Sigmoid colon (tissue), 7 donors: Measurements from ENCODE around the gene FMNL2. TPM values are rescaled to one million over a fixed set of nuclear protein-coding genes. Genes with fewer than 3 reads are reported as not detected.
"Not testable (repeated sequence)": the region's sequence is repeated elsewhere in the genome, so short reads cannot be mapped to it uniquely, and the experiment has no call there.

Experiments used
- DNase-seq: peaks from one replicate; pipeline ENCODE4 v3.0.0-alpha.2; 2019
- H3K27ac ChIP-seq, 4 donors: fragments of 200-600 bp; sonication (generic); one replicate each; pipeline ENCODE4 v1.5.1; 2016 to 2019; ENCODE audit warnings: mild to moderate bottlenecking in 1 of 4
- H3K27me3 ChIP-seq, 3 donors: fragments of 200-600 bp; sonication (generic); one replicate each; pipeline ENCODE4 v1.5.1; 2019; ENCODE audit warnings: mild to moderate bottlenecking in 1 of 3
- H3K36me3 ChIP-seq, 4 donors: fragments of 200-600 bp; sonication (generic); one replicate each; pipeline ENCODE4 v1.5.1; 2016 to 2019
- H3K4me1 ChIP-seq, 4 donors: fragments of 200-600 bp; sonication (generic); one replicate each; pipeline ENCODE4 v1.5.1; 2017 to 2019
- H3K4me3 ChIP-seq, 4 donors: fragments of 200-600 bp; sonication (generic); one replicate each; pipeline ENCODE4 v1.5.1; 2017 to 2019; ENCODE audit warnings: mild to moderate bottlenecking in 2 of 4, moderate library complexity in 1 of 4
- H3K9me3 ChIP-seq, 4 donors: fragments of 200-600 bp in 3 of 4; sonication (generic) in 3 of 4; one replicate each; pipeline versions ENCODE4 v1.5.1 to v1.6.1; 2013 to 2019
- EP300 ChIP-seq, 4 donors: sonication (generic); formaldehyde crosslinking; IDR thresholded peaks; one replicate each; pipeline ENCODE4 v1.6.1; 2017; ENCODE audit warnings: antibody characterized with exemption in 4 of 4
- POLR2A ChIP-seq, 2 donors: fragments of 450-650 bp; IDR thresholded peaks; one replicate each; pipeline ENCODE4 v1.6.1; 2016; ENCODE audit warnings: antibody characterized with exemption in 2 of 2, mild to moderate bottlenecking in 2 of 2, moderate library complexity in 2 of 2
- POLR2AphosphoS5 ChIP-seq, 4 donors: sonication (generic); formaldehyde crosslinking; IDR thresholded peaks; one replicate each; pipeline ENCODE4 v1.6.1; 2017; ENCODE audit warnings: antibody characterized with exemption in 4 of 4
- WGBS, 2 donors: extraction: QIAGEN DNeasy Blood & Tissue Kit; methylation state at CpG; one replicate each; pipeline ENCODE4 v1.1.7; 2013; 5-methylcytosine and 5-hydroxymethylcytosine counted together
- intact Hi-C: fragments of 100-400 bp; cut with DNase I; formaldehyde crosslinking; loops from one replicate; pipeline ENCODE4 v1.15.1; 2023
- polyA plus RNA-seq, 3 donors: library from polyadenylated mRNA; stranded (reverse); fragments of 200-250 nt; gene quantifications; one replicate each; pipeline ENCODE4 v1.2.3, GENCODE V29; 2013
- total RNA-seq, 4 donors: library from RNA; depleted of rRNA; stranded (reverse); fragments of >200 nt; gene quantifications; one replicate each; pipeline ENCODE4 v1.1.0, GENCODE V29; 2016
- TF ChIP-seq, protein P1 (sequence below), 4 experiments: fragments of 450-650 bp in 3 of 4; fragments of 200-600 bp in 1 of 4; IDR thresholded peaks; one replicate each; pipeline ENCODE4 v1.5.1; 2016 to 2019; ENCODE audit warnings: antibody characterized with exemption in 4 of 4, mild to moderate bottlenecking in 3 of 4, moderate library complexity in 2 of 4
- donor health status: healthy with polysubstance abuse.
- donor health status: Bipolar disorder and iron deficiency.
- donor health status: healthy.

FMNL2 gene
- total and polyA plus RNA-seq, 7 donors, result 9.4 to 30.5 (median 17.8) TPM

- H3K4me3 ChIP-seq, result no peak overlapping the region
- TF ChIP-seq POLR2AphosphoS5 (IDR thresholded peaks at IDR 0.05), result no peak
- TF ChIP-seq POLR2A (IDR thresholded peaks at IDR 0.05), result no peak
- no peak for TF ChIP-seq EP300 (IDR thresholded peaks at IDR 0.05)
- TF ChIP-seq, protein P1, sequence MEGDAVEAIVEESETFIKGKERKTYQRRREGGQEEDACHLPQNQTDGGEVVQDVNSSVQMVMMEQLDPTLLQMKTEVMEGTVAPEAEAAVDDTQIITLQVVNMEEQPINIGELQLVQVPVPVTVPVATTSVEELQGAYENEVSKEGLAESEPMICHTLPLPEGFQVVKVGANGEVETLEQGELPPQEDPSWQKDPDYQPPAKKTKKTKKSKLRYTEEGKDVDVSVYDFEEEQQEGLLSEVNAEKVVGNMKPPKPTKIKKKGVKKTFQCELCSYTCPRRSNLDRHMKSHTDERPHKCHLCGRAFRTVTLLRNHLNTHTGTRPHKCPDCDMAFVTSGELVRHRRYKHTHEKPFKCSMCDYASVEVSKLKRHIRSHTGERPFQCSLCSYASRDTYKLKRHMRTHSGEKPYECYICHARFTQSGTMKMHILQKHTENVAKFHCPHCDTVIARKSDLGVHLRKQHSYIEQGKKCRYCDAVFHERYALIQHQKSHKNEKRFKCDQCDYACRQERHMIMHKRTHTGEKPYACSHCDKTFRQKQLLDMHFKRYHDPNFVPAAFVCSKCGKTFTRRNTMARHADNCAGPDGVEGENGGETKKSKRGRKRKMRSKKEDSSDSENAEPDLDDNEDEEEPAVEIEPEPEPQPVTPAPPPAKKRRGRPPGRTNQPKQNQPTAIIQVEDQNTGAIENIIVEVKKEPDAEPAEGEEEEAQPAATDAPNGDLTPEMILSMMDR (IDR thresholded peaks at IDR 0.05), result no peak
- no peaks in the 10 kb centered on the region for H3K27me3 ChIP-seq
- intact Hi-C loops, result no loop called here
- DNase-seq, result no peak
- H3K27ac ChIP-seq, result no peak overlapping the region
- H3K4me1 ChIP-seq, result peaks cover 0 to 41% (median 31%) of the 10 kb centered on the region in 4 donors
- WGBS, 2 donors, result 46 to 75% methylated on average over 1 of the region's 1 CpG
- no peaks in the 10 kb centered on the region for H3K36me3 ChIP-seq
- no peaks in the 10 kb centered on the region for H3K9me3 ChIP-seq
Observed at GRCh38 chr2:152472481-152472887, 137.5 kb downstream of the FMNL2 start.

DNA sequence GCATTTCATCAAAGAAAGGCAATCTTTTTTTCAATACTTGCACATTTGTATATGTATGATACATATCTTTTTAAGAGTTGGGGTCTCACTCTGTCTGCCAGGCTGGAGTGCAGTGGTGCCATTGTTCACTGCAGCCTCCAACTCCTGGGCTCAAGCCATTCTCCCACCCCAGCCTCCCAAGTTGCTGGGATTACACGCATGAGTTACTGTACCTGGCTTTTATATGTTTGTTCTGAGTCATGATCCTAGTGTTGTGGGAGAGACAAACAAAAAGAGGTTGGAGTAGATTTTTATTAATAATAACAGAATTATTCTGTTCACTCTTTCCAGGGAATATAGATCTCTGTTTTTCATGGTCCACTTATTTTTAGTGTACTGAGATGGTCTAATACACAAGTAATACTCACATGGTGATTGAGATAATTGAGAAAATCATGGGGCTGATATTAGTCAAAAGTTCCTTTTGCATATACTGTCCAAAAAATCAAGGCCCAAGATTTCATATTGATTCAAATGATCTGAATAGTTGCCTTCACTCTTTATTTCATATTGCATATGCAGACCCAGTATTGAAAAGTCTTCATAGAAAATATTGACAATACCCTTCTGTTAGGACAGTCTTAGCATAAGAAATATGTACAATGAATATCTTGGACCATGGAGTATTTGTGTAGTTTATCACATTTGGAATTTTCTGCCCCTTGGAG is 138.3 kb downstream of the FMNL2 start:
- WGBS, 2 donors, result 22 to 74% methylated on average over 1 of the region's 1 CpG
- TF ChIP-seq POLR2A (IDR thresholded peaks at IDR 0.05), result no peak
- TF ChIP-seq, protein P1 (IDR thresholded peaks at IDR 0.05), result no peak
- TF ChIP-seq POLR2AphosphoS5 (IDR thresholded peaks at IDR 0.05), result no peak
- no peak for TF ChIP-seq EP300 (IDR thresholded peaks at IDR 0.05)
- H3K27ac ChIP-seq, result no peak overlapping the region

DNA sequence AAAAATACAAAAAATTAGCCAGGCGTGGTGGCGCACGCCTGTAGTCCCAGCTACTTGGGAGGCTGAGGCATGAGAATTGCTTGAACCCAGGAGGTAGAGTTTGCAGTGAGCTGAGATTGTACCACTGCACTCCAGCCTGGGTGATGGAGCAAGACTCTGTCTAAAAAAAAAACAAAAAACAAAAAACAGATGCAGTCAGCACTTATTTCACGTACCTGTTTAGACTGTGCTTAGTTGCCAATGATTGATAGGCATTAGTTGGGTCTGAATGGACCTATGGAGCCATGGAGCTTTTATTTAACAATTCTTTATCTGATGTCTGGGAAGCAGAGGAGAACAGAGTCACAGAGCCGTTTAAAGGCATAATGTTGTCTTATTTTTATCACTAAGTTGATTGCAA is 139.5 kb downstream of the FMNL2 start:
- DNase-seq, H3K36me3 ChIP-seq, H3K9me3 ChIP-seq, H3K4me3 ChIP-seq, H3K27ac ChIP-seq, H3K27me3 ChIP-seq, intact Hi-C loops: not testable (repeated sequence)
- peaks cover 0 to 34% (median 19%) of the 10 kb centered on the region in 4 donors for H3K4me1 ChIP-seq
- WGBS, 2 donors, result 86 to 93% methylated on average over 5 of the region's 5 CpGs

More for the DNA sequence above, 138.3 kb downstream of the FMNL2 start:
- H3K4me1 ChIP-seq, result peaks cover 0 to 34% (median 25%) of the 10 kb centered on the region in 4 donors
- no peaks in the 10 kb centered on the region for H3K27me3 ChIP-seq
- intact Hi-C loops, result no loop called here
- no peak for DNase-seq
- H3K4me3 ChIP-seq, result no peak overlapping the region
- no peaks in the 10 kb centered on the region for H3K9me3 ChIP-seq
- H3K36me3 ChIP-seq, result no peaks in the 10 kb centered on the region

DNA sequence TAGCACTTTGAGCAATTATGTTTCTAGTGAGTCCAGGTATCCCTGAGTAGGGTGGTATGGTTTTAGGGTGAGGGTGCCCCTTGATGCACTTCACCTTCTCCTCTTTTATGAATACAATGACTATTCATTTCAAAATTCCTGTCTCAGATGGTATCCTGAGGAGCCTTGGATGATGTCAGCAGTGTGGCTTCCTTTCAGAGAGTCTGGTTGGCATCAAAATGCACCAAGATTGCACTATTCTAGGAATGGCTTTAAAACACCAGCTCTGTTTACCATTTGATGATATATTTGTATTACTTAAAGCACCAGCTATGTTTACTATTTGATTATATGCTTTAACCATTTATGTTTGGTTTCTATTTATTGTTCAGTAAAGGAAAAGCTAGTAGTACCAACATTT is 141.0 kb downstream of the FMNL2 start:
- H3K27ac ChIP-seq, result no peak overlapping the region
- peaks cover 0 to 25% (median 20%) of the 10 kb centered on the region in 4 donors for H3K4me1 ChIP-seq
- no peaks in the 10 kb centered on the region for H3K36me3 ChIP-seq
- no peak overlapping the region for H3K4me3 ChIP-seq
- intact Hi-C loops, result no loop called here
- H3K27me3 ChIP-seq, result no peaks in the 10 kb centered on the region
- TF ChIP-seq EP300 (IDR thresholded peaks at IDR 0.05) (no peak), POLR2A (IDR thresholded peaks at IDR 0.05) (no peak), POLR2AphosphoS5 (IDR thresholded peaks at IDR 0.05) (no peak)
- TF ChIP-seq, protein P1 (IDR thresholded peaks at IDR 0.05), result no peak
- no peak for DNase-seq
- H3K9me3 ChIP-seq, result no peaks in the 10 kb centered on the region

DNA sequence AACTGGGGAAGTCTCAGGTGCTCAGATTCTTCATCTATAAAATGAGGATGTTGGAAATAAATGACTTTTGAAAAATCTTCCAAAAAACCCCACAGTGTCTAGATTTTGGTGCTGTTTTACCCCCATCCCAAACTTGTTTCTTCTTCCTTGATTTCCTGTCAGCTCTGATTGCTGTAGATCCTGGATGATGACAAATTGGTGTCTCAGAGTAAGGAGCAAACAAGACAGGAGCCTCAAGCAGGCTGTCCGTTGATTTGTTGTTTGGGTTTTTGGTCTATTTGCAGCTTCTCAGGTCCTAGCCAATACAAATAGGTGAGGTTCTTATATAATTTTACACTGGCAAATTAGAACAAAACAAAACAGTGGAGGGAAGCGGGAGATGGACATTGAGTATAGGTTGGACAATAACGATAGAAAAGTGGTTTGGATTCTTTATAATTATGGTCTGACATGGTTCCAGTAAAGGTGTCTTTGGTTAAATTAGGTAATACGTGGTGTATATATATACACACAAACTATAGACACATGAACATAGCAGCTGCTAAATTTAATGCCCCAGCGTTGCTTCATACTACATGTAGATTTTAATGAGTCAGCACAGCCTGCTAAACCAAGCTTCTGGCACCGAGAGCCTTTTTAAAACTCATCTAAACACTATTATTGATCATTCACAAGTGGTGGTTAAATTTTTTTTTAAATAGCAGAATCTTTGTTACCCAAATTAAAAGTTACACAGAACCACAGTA is 142.5 kb downstream of the FMNL2 start:
- intact Hi-C loops, result no loop called here
- 83 to 86% methylated on average over 6 of the region's 6 CpGs for WGBS, 2 donors
- no peak for DNase-seq

More for the DNA sequence above, 142.5 kb downstream of the FMNL2 start:
- peaks cover 0 to 21% (median 15%) of the 10 kb centered on the region in 4 donors for H3K4me1 ChIP-seq
- H3K4me3 ChIP-seq, result no peak overlapping the region
- H3K27me3 ChIP-seq, result no peaks in the 10 kb centered on the region
- no peaks in the 10 kb centered on the region for H3K36me3 ChIP-seq
- no peak overlapping the region for H3K27ac ChIP-seq
- H3K9me3 ChIP-seq, result no peaks in the 10 kb centered on the region
- no peak for TF ChIP-seq EP300 (IDR thresholded peaks at IDR 0.05)
- TF ChIP-seq POLR2AphosphoS5 (IDR thresholded peaks at IDR 0.05), result no peak
- no peak for TF ChIP-seq POLR2A (IDR thresholded peaks at IDR 0.05)
